Adrenal gland (tissue), 12 donors: ENCODE measurements around the gene EXOSC6. TPM values are rescaled to one million over a fixed set of nuclear protein-coding genes. Genes with fewer than 3 reads are reported as not detected.
A peak's percentile ranks its signal among the peaks of the same experiment; 100 is the strongest.
"Not testable (repeated sequence)": the region's sequence is repeated elsewhere in the genome, so short reads cannot be mapped to it uniquely, and the experiment has no call there.

Experiments
- DNase-seq, 7 donors: peaks; one replicate each; pipeline ENCODE4 v3.0.0-alpha.2; 2019 to 2020
- H3K27ac ChIP-seq, 5 donors: fragments of 200-600 bp; sonication (generic) in 4 of 5; 1 replicate in 3 of 5; 2 replicates in 2 of 5; pipeline versions ENCODE4 v1.5.1 to v1.8.0; 2016 to 2020; ENCODE audit warnings: mild to moderate bottlenecking in 1 of 5
- H3K27me3 ChIP-seq: fragments of 200-600 bp; 2 replicates; pipeline ENCODE4 v1.8.0; 2021
- H3K36me3 ChIP-seq, 2 donors: fragments of 200-600 bp; replicated peaks in 1 of 2; 1 replicate in 1 of 2; 2 replicates in 1 of 2; pipeline versions ENCODE4 v1.5.1 to v1.8.0; 2018 to 2022
- H3K4me1 ChIP-seq, 2 donors: fragments of 200-600 bp; replicated peaks in 1 of 2; 1 replicate in 1 of 2; 2 replicates in 1 of 2; pipeline versions ENCODE4 v1.5.1 to v1.8.0; 2018 to 2021
- H3K4me3 ChIP-seq, 4 donors: fragments of 200-600 bp; sonication (generic) in 3 of 4; one replicate each; pipeline ENCODE4 v1.5.1; 2016 to 2018
- H3K9me3 ChIP-seq, 3 donors: fragments of 200-600 bp; sonication (generic) in 1 of 3; replicated peaks in 1 of 3; 1 replicate in 2 of 3; 2 replicates in 1 of 3; pipeline versions ENCODE4 v1.5.1 to v1.8.0; 2016 to 2021
- CTCF ChIP-seq, 6 experiments: fragments of 450-650 bp in 4 of 6; fragments of 200-600 bp in 2 of 6; sonication (generic) in 1 of 6; IDR thresholded peaks; 1 replicate in 5 of 6; 2 replicates in 1 of 6; pipeline versions ENCODE4 v1.5.1 to v1.8.0; 2016 to 2021; ENCODE audit warnings: antibody characterized with exemption in 6 of 6, mild to moderate bottlenecking in 2 of 6, moderate library complexity in 1 of 6
- POLR2A ChIP-seq, 2 donors: fragments of 450-650 bp; IDR thresholded peaks; one replicate each; pipeline ENCODE4 v1.6.1; 2017; ENCODE audit warnings: antibody characterized with exemption in 2 of 2, mild to moderate bottlenecking in 2 of 2, moderate library complexity in 1 of 2
- WGBS, 4 donors: extraction: QIAGEN DNeasy Blood & Tissue Kit in 2 of 4; methylation state at CpG; one replicate each; pipeline versions ENCODE4 v1.1.5 to v1.1.7; 2013 to 2017; 5-methylcytosine and 5-hydroxymethylcytosine counted together
- intact Hi-C, 2 donors: fragments of 100-400 bp; cut with DNase I; formaldehyde crosslinking; loops; one replicate each; pipeline versions ENCODE4 v1.14.1 to v1.15.0; 2022 to 2023
- polyA plus RNA-seq, 3 donors: library from polyadenylated mRNA; stranded (reverse); fragments of 200-250 nt in 2 of 3; fragments of 350-450 nt in 1 of 3; fragmentation: Illumina TruSeq in 1 of 3; extraction: RNeasy Lipid Tissue Mini Kit (QIAGEN cat#74804) in 1 of 3; gene quantifications; one replicate each; pipeline ENCODE4 v1.2.3, GENCODE V29; 2013 to 2014
- total RNA-seq, 9 donors: library from RNA; depleted of rRNA in 4 of 9; stranded (reverse); fragments of >200 nt in 4 of 9; fragments of 120-200 nt in 1 of 9; fragmentation: NEBNext Ultra II Directional in 1 of 9; extraction: Animal tissue kit (Norgen Biotek cat#: 25700) in 1 of 9; gene quantifications; one replicate each; pipeline versions ENCODE4 v1.1.0 to v1.2.4, GENCODE V29; 2013 to 2023
- donor health status: healthy with polysubstance abuse.
- donor health status: Bipolar disorder and iron deficiency.
- donor health status: DM: yes; HTN: yes; CAD: no.
- donor health status: DM: no; HTN: no; CAD: no.
- donor health status: DM: no; HTN: no; CAD: no.
- donor health status: DM: yes; HTN: yes; CAD: no.

EXOSC6 gene
- total and polyA plus RNA-seq, 12 donors = 12.0 to 49.6 (median 26.2) TPM

DNA sequence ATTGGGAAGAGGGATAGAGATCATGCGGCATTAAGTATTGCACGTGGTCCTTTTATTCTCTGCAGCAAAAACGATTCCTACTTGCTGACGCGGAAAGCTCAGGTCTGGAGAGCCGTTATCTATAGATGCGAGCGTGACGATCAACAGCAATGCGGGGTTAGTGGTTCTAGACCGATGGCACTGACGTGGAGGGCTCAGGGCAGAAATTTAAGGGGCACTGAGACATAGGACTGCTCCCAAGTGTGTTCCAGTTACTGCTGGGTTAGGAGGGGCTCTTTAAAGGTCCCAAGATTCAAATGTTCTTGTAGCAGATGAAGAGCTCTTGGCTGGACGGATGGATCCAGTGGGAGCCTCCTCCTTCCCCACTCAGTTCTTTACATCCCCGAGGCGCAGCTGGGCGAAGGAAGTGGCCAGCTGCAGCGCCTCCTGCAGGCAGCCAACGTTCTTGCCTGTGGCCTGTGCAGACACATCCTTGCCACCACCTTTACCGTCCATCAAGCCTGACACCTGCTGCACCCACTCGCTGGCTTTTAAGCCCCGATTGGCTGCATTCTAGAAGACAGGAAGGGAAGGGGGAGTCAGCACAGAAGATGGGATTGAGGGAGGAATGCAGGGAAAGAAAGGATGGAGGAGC, 732 bp upstream of the EXOSC6 start:
- H3K36me3 ChIP-seq = peaks cover 0 to 49% of the 10 kb centered on the region in 2 donors
- intact Hi-C loops = loop anchor here in 1 of 2 donors (10.0 kb wide), 1 partner anchor 98 kb away; no protein-coding TSS in a partner anchor
- TF ChIP-seq POLR2A (IDR thresholded peaks at IDR 0.05) (no peak), CTCF (IDR thresholded peaks at IDR 0.05) (peak in 2 of 6 experiments; percentile 7 to 33)

GRCh38 chr16:70250748-70251628, 752 bp downstream of the EXOSC6 start:
- DNase-seq = peak; percentile 44 to 76 (median 68)
- no peaks in the 10 kb centered on the region for H3K9me3 ChIP-seq
- intact Hi-C loops = loop anchor here in 1 of 2 donors (10.0 kb wide), 1 partner anchor 96 kb away; no protein-coding TSS in a partner anchor
- H3K4me1 ChIP-seq = peaks cover 12 to 23% of the 10 kb centered on the region in 2 donors
- peak overlapping the region in 4 of 5 donors; percentile 72 to 99 (median 85) for H3K27ac ChIP-seq
- 1 to 60% (median 2%) methylated on average over 1 to 92 of the region's 92 CpGs for WGBS, 4 donors
- H3K4me3 ChIP-seq = peak overlapping the region in 2 of 4 donors; percentile 34 to 97
- no peaks in the 10 kb centered on the region for H3K27me3 ChIP-seq
- H3K36me3 ChIP-seq = peaks cover 0 to 36% of the 10 kb centered on the region in 2 donors
- peak in 2 of 6 experiments; percentile 8 to 15 for TF ChIP-seq CTCF (IDR thresholded peaks at IDR 0.05)
- TF ChIP-seq POLR2A (IDR thresholded peaks at IDR 0.05) = peak in 1 of 2 donors; percentile 23

More for the DNA sequence above, 732 bp upstream of the EXOSC6 start:
- Histone ChIP-seq H3K4me1 (peaks cover 12 to 23% of the 10 kb centered on the region in 2 donors), H3K9me3 (no peaks in the 10 kb centered on the region), H3K4me3 (no peak overlapping the region), H3K27ac (no peak overlapping the region), H3K27me3 (no peaks in the 10 kb centered on the region)
- DNase-seq = peak in 1 of 7 donors; percentile 48
- 79 to 88% (median 83%) methylated on average over 17 to 21 of the region's 21 CpGs for WGBS, 4 donors

- intact Hi-C loops = loop anchor here in 1 of 2 donors (10.0 kb wide), 1 partner anchor 95 kb away; no protein-coding TSS in a partner anchor
- WGBS, 4 donors = 77 to 83% (median 79%) methylated on average over 4 of the region's 4 CpGs
- not testable (repeated sequence) for H3K27me3 ChIP-seq, DNase-seq, H3K9me3 ChIP-seq, H3K4me3 ChIP-seq, H3K27ac ChIP-seq
- Histone ChIP-seq H3K36me3 (peaks cover 0 to 25% of the 10 kb centered on the region in 2 donors), H3K4me1 (peaks cover 12 to 23% of the 10 kb centered on the region in 2 donors)
Measured at GRCh38 chr16:70249697-70250096, 2.0 kb downstream of the EXOSC6 start.

GRCh38 chr16:70238773-70239172, 13.0 kb downstream of the EXOSC6 start:
- intact Hi-C loops, H3K4me1 ChIP-seq, H3K4me3 ChIP-seq, H3K27ac ChIP-seq, H3K36me3 ChIP-seq, H3K9me3 ChIP-seq, DNase-seq, H3K27me3 ChIP-seq: not testable (repeated sequence)

DNA sequence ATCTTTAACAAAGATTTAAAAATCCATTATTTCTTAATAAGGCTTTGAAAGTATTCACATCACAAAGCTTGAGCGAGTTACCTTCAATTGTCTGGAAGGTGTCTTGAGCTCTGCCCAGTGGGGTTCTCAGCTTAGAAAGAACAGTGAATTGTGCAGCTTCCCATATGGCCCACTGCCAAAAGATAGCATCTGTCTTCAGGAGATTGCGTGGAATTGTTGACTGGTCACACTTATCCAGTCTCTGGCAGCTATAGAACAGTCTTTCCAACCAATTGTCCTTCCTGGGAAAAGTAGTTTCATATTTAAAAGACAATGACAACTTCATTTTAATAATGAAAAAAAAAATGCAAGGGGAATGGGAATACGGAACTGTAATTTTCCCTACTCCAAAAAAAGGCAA, 19.9 kb downstream of the EXOSC6 start:
- H3K4me3 ChIP-seq, H3K27me3 ChIP-seq, H3K36me3 ChIP-seq, H3K4me1 ChIP-seq, intact Hi-C loops, H3K9me3 ChIP-seq, H3K27ac ChIP-seq: not testable (repeated sequence)
- peak in 1 of 7 donors; percentile 26 for DNase-seq
- 62 to 80% (median 64%) methylated on average over 2 to 3 of the region's 3 CpGs for WGBS, 4 donors

DNA sequence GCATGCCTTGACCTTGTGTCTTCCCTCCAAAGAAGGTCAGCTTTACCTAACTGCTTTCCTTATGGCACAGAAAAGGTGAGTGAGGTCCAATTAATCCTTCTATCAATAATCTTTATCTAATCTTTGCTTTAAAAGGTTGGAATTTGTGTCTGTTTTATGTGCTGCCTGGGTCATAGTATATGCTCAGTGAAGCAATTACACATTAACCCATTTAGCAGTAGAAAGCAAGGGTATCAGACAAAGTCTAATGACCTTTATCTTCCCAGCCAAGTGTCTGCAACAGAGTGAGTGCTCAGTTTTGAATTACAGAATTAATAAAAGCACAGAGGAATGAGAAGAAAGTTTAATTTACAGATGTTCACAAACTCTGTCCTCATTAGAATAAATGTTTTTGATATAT, 25.7 kb downstream of the EXOSC6 start:
- H3K36me3 ChIP-seq, DNase-seq, H3K4me1 ChIP-seq, H3K27ac ChIP-seq, intact Hi-C loops, H3K4me3 ChIP-seq, H3K27me3 ChIP-seq, H3K9me3 ChIP-seq: not testable (repeated sequence)

- H3K36me3 ChIP-seq, H3K9me3 ChIP-seq, H3K4me1 ChIP-seq, intact Hi-C loops, H3K4me3 ChIP-seq, H3K27me3 ChIP-seq, DNase-seq, H3K27ac ChIP-seq: not testable (repeated sequence)
- 89 to 99% (median 97%) methylated on average over 3 to 4 of the region's 4 CpGs; no CpG with 5 or more reads in 1 of the 4 donors for WGBS, 4 donors
Measured at GRCh38 chr16:70225430-70225829, 26.3 kb downstream of the EXOSC6 start.

DNA sequence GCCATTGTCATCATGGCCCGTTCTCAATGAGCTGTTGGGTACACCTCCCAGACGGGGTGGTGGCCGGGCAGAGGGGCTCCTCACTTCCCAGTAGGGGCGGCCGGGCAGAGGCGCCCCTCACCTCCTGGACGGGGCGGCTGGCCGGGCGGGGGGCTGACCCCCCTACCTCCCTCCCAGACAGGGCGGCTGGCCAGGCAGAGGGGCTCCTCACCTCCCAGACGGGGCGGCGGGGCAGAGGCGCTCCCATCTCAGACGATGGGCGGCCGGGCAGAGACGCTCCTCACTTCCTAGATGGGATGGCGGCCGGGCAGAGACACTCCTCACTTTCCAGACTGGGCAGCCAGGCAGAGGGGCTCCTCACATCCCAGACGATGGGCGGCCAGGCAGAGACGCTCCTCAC, 27.1 kb downstream of the EXOSC6 start:
- H3K27me3 ChIP-seq, H3K9me3 ChIP-seq, intact Hi-C loops, DNase-seq, H3K36me3 ChIP-seq, H3K4me1 ChIP-seq, H3K27ac ChIP-seq, H3K4me3 ChIP-seq: not testable (repeated sequence)
- 93 to 100% (median 98%) methylated on average over 1 to 19 of the region's 24 CpGs; no CpG with 5 or more reads in 1 of the 4 donors for WGBS, 4 donors
